GM21367 (cell line): ENCODE data around the gene CACNA2D4.

ENCODE experiments used
- ATAC-seq: cut with Tn5 transposase; IDR thresholded peaks from one replicate; pipeline ENCODE4 v1.9.1; 2021; ENCODE audit not compliant: unreplicated experiment

The CACNA2D4 gene

DNA sequence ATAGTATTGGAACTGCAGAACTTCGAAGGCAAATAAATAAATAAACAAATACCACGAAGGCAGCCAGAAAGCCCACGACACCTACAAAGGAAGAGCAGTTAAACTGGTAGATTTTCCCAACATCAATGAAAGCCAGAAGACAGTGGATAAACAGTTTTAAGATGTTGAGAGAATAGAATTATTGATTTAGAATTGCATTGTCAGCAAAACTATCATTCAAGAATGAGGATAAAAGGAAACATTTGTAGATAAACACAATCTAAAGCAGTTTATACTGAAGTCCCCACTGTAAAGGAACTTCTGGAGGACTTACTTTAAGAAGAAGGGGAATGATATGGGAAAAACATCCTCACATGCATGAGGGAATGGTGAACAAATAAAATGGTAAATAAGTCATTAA is 29.5 kb downstream of the CACNA2D4 start:
- ATAC-seq, result no peak

DNA sequence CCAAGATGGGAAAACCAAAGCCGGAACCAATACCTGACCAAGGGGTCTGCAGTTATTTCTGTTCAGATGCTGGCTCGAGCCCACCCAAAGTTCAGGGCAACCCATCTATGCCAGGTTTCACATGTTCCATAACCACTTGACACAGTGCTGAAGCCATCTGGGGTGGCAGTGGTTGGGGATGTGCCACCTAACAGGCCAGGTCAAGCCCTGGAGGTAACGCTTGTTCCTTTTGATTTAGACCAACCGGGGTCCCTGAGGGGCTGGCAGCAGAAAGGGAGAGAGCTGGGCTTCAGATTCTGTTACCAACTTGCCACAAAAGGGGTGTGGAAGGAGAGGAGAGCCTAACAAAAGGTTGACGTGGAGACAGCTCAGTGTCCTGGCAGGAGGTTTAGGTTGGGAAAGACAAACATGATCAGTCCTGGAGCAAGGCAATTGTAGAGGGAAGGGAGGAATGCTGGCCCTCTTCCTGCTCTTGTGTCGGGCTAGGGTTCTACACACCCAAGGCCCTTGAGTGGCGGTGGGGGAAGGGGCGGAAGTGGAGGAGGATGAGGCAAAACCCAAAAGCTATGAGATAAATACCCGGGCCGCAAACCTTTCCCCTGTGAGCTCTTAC is 31.9 kb downstream of the CACNA2D4 start:
- ATAC-seq, result no peak

DNA sequence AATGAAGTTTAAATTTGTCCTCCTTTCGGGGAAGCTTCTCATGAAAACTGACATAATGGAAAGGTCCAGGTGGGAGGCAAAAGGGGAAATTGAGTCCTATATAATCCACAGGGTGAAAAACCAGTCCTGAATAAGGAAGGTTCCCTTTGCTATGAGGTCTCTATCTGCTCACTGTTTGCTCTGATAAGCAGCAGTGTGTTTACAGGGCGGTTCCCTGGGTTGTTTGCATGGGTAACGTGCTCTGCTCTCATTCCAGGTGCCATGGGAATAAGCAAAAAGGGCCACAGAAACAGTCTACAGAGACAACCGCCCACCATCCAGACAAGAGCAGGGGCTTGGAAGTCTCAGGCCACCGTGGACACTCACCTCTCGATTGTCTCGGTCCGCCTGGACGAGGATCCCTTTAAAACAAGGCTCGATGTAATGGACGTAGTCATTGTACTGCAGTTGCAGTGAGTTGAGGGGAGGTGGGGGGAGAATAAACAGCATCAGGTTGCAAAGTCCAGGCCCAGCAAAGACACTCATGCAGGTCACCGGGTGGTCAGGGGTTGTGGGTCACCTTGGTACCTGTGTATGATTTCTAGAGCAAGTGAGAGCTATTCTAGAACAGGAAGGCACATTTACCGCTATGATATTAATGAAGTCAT is 32.7 kb downstream of the CACNA2D4 start:
- no peak for ATAC-seq

DNA sequence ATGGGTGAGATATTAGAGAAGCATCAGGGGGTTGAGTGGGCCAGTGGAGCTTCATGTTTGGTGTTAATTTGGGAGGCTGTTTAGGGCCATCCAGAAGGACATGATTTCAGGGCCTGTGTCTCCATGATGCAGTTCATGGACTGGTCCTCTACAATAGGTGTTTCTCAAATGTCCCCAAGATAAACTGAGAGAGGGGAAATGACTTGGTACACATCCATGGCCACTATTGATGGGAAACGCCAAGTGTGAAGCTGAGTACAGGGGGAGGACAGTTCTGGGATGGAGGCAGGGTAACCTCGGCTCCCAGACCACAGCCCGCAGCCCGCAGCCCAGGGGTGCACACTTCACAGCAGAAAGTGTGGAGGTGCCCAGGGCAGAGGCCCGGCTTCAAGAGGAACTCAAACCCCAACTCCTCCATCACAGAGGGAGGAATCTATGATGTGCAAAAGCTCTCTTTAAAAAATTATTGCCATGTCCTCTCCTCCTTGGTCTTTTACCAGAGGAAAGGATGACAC is 33.3 kb downstream of the CACNA2D4 start:
- no peak for ATAC-seq

DNA sequence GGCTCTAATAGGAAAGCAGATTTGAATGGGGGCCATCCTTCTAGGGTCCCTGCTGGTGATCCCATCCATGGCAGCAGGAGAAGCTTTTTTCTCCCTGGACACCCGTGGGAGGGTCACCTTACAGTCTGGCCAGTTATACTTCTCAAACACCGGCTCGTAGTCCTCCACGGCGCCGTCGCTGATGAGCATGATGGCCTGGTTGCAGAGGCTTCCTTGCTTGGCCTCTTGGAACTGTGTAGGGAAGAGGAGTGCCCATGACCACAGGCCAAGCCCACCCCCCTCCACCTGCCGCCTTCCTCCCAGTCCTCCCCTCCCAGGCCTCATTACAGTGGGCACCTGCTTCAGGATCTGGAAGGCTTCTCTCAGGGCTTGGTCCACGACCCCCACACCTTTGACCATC is 33.8 kb downstream of the CACNA2D4 start:
- ATAC-seq, result no peak

DNA sequence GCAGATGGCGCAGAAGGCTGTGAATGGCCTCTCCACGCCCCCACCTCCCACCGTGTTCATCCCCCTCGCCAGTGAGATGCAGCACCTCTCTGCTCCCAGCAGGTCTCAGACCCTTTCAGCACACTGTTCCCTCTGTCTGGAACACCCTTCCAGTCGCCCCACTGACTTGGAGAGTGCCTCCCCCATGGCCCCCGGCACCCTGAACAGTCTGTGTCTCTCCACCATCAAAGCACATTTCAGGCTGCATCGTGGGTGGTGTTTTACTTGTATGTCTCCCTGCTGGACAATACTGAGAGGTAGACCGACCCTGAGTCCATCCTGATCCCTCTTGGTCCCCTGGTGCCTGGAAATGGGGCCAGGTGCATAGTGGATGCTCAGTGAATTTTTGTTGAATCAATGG is 34.9 kb downstream of the CACNA2D4 start:
- no peak for ATAC-seq

DNA sequence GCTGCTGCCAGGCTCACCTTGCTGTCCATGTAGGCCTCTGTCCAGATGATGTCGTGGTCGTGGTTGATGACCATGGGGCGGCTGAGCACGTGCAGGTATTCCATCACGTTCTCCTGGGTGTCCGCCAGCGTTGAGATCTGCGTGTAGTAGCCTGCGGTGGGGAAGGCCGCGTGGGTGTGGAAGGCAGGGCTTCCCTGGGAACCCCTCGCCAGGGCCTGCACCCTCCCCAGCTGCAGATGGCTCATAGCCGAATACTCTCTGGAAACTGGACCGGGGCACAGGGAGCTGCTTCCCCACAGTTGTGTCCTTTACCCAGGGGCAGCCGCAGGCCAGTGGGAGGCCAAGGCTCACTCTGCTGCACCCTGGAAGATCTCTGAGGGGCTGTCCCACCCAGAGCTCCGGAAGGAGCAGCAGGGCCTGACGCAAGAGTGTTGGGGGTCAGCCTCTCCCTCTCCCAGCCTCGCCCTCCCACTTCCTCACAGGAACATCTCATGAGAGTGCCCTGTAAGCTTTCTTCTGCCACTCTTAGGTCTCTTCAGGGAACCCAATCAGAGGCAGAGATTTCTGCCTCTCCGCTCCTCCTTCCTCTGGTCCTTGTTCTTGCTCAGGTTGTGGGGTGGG is 35.5 kb downstream of the CACNA2D4 start:
- ATAC-seq, result no peak

DNA sequence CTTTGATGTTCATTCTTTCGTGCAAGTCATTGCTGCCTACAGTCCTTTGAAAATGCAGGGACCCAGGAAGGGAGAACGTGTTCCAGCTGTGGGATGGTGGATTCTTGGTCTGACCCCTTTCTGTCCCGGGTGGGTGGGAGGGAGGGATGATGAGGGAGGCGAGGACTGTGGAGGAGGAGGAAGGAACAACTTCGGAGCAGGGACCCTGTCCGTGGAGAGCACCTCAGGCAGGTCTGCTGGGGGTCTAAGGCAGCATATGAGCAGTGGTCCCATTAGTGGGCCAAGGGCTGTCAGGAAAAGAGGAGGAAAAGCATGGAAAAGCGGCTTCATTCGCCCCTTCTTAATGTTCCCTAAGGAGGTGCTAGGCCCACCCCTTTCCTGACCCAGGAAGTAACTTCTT is 36.0 kb downstream of the CACNA2D4 start:
- ATAC-seq, result no peak

DNA sequence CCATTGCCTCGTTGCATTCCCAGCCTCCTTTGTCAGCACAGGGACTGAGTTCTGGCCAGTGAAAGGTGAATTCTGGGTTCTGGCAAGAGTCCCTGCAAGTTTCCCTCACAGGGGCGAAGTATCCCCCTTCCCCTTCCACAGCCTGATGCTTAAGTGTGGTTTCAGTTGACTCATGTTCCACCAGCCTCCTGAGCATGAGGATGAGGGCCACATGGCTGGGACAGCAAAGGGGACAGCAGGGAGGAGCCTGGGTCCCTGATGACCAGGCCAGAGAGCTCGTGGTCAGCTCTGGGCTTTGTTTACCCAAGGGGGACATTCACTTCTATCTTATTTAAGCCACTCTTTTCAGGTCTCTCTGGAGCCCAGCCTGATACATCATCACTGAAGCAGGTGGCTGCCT is 36.5 kb downstream of the CACNA2D4 start:
- ATAC-seq, result no peak

DNA sequence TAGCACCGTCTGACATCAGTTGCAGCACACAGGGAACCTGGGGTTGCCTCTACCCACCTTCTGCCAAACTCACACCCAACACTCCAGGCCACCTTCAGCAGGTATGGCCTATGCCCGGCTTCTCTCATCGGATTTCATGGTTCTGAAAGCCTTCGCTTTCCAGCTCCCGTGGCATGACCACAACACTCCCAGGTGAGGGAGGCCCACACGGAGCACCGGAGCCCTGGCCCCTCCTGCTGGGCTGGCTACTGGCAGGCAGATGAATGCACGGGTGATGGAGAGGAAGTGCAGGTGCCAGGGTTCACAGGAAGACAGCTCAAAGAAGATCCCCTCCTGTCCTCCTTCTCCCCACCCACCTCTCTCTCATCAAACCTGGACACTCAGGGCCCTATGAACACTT is 37.2 kb downstream of the CACNA2D4 start:
- ATAC-seq, result no peak

DNA sequence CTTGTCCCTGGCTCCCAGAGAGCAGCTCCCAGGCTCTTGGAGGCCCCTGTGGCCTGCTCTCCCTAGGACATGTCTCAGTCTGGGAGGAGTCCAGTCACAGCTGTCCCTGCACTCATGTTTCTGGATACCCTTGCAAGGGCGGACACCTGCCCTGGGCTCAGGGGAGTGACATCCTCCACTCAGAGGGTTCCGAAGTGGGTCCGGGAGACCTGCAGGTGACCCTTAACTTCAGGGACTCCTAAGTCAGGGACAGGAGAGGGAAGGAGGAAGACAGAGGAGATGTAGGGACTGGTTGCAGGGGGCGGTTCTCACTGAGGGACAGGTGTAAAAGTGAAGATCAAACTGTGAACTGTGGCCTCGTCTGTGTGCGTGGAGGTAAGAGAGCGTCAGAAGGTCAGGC is 37.6 kb downstream of the CACNA2D4 start:
- no peak for ATAC-seq

DNA sequence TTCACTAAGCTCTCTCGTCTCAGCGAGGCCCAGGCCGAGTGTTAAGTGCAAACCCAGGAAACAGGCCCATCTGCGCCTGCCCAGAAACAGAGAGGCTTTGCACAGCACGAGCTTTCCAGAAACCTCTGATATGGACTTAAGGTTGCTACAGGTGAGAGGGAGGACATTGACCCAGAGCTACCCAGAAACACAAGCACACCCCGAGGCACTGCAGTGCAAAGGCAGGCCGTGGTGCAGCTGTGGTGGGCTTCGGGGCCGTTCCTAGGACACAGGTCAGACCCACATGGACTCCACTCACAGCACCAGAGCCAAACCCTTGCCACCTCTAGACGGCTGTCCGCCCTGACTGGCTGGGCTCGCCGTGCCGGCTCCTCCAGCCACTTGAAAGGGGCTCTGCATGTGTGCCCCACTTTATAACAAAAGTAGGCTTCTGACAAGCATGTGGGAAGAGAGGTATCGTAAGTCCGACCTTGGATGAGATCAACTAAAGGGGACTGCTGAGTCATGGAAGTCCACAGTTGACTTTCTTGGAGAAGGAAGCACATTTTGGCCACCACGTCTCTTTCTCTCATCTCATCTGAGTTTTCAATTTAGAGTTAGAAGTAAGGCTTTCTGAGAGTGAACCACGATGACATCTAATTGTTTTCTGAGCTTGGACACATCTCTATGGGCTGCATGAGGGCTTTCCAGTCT is 38.2 kb downstream of the CACNA2D4 start:
- ATAC-seq, result no peak

DNA sequence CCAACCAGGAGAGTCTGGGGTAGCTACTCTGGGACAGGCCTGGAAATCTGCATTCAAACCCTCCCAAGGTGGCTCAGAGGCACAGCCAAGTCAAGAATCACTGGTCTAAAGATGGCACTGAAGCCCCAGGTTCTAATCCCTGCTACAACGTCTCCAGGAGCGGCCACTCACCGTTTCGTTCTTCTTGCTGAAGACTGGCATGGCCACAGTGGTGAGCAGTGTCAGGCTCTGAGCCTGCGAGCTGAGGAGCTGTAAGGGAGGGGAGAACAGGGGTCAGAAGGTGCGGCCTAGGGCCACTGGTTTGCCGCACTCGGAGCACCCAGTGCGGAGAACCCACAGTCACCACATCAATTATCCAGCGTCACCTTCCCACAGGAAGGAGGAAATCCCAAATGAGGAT is 38.8 kb downstream of the CACNA2D4 start:
- ATAC-seq, result no peak

DNA sequence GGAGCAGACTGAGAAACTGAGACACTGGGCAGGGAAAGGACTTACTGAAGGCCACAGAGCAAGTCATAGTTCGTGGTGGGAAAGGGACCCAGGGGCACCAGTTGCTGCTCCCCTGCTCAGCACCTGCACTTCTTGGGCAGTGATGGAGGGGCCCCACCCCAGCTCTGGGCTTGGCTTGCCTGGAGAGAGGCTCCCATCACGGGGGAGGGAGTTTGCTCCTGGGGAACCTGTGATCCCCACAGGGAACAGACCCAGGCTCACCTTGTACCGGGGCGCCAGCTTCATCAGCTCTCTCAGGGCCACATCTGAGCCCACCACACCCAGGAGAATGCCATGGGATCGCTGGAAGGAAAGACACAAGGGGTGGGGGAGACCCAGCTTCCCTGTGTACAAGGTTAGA is 39.8 kb downstream of the CACNA2D4 start:
- ATAC-seq, result no peak

DNA sequence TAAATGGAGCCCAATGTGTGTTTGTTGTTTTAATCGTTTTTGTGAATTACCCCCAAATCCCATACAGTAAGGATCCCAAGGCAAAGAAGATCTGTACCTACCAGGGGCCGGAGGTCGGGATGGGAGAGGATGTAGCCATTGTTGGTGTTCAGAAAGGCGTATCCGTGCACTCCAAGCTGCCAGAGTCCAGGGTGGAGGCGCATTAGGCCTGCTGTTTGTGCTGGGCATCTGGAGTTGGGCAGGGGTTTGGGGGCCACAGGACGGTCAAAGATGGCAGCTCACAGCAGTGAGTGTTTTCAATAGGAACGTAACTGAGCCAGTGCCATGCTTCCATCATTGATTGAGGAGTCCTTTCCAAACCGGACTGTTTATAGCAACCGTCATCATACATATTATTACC is 40.2 kb downstream of the CACNA2D4 start:
- no peak for ATAC-seq

DNA sequence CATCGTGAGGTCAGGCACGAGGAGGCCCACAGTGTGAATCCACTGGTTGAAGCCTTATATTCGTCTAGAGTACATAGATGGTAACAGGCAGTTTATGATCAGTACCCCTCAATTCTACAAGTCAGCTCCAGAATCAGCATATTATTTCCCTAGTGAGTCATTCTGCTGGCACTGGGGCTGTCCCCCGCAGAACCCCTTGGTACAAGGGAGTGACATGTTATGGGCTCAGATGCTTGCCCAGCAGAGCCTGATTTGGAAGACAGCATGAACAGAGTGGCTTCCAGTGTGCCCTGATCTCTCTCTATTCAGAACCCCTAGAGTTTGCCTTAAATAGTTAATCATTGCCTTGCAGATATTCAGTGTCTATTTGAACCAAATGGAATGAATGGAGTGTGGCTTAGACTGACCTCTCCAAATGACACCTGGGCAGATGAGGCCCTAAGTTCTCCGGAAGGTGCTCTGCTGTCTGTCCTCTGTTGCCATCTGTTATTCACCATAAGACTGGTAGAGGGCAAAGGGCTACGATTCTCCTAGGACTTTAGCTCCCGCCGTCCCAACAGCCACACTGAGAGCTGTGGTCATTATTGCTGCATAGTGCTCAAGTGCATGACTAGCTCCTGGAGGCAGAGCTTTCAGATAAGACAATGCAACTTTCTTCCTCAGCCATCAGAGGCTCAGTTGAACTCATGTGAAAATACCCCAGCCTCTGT is 41.1 kb downstream of the CACNA2D4 start:
- ATAC-seq, result no peak

DNA sequence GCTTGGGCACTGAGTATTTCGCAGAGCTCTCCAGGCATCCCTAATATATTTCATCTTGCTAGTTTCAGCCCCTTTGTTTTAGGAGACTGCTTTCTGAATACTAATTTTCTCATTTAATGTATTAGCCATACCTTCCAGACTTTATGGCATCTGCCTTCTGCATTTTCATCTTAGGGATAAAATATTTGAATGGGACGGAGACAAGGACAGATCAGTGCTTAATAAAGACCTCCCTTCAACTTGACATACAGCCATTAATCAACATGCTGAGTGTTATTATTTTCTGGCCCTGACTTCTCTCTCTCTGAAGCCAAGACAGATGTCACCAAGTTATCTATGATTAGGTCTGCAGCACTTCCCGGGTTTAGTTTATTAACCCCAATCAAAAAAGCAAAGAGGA is 42.4 kb downstream of the CACNA2D4 start:
- ATAC-seq, result no peak

DNA sequence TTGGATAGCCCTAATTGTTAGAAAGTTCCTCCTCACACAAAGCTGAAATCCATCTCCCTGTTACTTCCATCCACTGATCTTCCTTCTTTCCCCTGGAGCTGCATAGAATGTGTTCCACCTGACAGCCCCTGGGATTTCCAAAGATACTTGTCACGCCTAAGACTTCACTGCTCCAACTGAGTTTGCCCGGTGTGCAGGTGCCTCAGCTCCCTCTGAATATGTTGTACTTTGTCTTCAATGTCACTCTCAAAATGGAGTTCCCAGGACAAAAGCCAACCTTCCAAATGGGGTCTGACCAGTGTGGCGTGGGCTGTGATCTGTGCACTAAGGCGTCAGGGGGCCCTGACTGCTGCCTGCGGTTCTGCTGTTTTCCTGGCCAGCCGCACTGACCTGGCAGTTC is 42.8 kb downstream of the CACNA2D4 start:
- ATAC-seq, result no peak

DNA sequence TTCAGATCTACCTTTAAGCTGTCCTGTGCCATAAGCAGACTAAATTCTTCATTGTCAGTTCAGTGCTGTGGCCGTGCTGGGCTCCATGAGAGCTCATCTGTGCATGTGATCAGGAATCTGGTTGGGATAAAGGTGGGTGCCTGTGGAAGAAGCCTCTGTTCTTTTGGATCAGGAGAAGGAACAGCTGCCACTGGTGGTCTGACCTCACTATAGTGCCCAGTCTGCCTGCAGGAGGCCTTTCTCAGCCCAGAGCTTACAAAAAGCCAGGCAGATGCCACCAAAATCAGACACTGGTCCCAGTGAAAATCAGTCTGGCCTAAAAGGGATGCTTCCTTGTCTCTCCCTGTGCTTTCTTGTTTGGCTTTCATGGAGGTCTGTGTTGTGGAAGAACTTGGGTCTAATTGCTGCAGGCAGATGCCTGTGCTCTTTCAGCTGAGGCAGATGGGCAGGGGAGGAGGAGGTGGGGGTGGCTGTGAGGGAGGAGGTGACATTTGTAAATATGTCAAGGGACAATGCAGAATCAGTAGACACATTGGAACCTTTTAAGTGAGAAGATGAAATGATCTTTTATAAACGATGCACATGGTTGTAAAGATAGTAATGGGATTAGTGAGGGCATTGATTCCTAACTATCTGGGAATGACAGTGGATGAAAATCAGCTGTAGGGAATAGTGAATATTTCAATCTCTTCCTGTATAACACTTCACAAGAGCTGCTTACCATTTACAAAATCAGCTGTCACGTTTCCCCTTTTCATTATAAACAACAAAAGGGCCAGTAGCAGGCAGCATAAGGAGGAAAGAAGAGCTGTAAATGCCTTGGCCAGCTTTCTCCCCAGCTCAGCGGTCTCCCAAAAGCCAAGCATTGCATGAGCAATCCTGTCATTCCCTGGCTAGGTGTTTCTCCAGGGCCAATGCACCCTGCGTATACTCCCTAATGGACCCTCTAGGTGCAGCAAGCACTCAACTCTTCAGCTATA is 44.6 kb downstream of the CACNA2D4 start:
- ATAC-seq, result no peak

DNA sequence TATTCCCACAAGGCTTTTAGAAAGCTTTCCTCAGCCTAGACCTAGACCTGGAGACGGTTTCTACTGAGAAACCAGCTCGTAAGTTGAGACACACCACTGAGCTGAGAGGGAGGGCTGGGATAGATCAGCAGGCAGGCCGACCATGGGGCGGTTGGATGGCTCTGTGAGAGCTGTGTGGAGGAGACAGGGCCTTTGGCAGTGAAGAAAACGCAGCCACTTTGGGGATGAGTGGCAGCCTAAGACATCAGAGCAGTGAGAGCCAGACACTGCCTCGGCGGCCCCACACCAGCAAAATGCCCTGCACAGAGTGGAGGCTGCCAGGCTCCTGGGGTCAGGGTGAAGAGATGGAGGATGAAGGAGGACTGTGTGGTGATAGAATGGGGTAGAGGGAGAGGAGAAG is 46.0 kb downstream of the CACNA2D4 start:
- no peak for ATAC-seq
